ENCODE data around the gene FAM184A. TPM values are rescaled to one million over a fixed set of nuclear protein-coding genes. Genes with fewer than 3 reads are reported as not detected.

Gene FAM184A
- total RNA-seq, 1 donor from 2014 or later, result 2.0 TPM

GRCh38 chr6:119040229-119040628 lies 38.2 kb downstream of the FAM184A start:
- Histone ChIP-seq H3K36me3 (ENCODE audit: insufficient read depth, low read length) (no peaks in the 10 kb centered on the region), H3K27me3 (ENCODE audit: insufficient read depth, low read length) (no peaks in the 10 kb centered on the region), H3K4me3 (ENCODE audit: insufficient read depth, low read depth, low read length) (no peak overlapping the region), H4K20me1 (ENCODE audit: insufficient read depth, low read length) (no peaks in the 10 kb centered on the region), H3K79me2 (ENCODE audit: insufficient read depth, low read length) (no peaks in the 10 kb centered on the region), H3K4me2 (ENCODE audit: low read length) (no peak overlapping the region), H3K27ac (ENCODE audit: low read depth, low read length) (no peak overlapping the region), H2AFZ (ENCODE audit: low read depth, low read length) (no peak overlapping the region), H3K9ac (ENCODE audit: low read length) (no peak overlapping the region), H3K4me1 (ENCODE audit: insufficient read depth, low read length) (no peaks in the 10 kb centered on the region), H3K9me3 (ENCODE audit: insufficient read depth, low read depth, low read length) (no peaks in the 10 kb centered on the region)
- H3K27ac Mint-ChIP-seq (ENCODE audit: unreplicated experiment), result no peak overlapping the region
- H3K27me3 Mint-ChIP-seq (ENCODE audit: low read depth, unreplicated experiment), result no peaks in the 10 kb centered on the region
- H3K4me3 Mint-ChIP-seq (ENCODE audit: unreplicated experiment), result no peak overlapping the region
- no peaks in the 10 kb centered on the region for H3K4me1 Mint-ChIP-seq (ENCODE audit: low read depth, unreplicated experiment)
- no peaks in the 10 kb centered on the region for H3K36me3 Mint-ChIP-seq (ENCODE audit: low read depth, unreplicated experiment)
- H3K9me3 Mint-ChIP-seq (ENCODE audit: unreplicated experiment), result no peaks in the 10 kb centered on the region
- no peak for TF ChIP-seq CTCF (IDR thresholded peaks at IDR 0.05; ENCODE audit: insufficient read depth, low read depth, low read length)
- TF ChIP-seq EZH2 (IDR thresholded peaks at IDR 0.05; ENCODE audit: insufficient read depth, low read length), result no peak
- DNase-seq (ENCODE audit: low read depth) (no peak), FAIRE-seq (no peak)

GRCh38 chr6:119037941-119038623 lies 40.4 kb downstream of the FAM184A start:
- no peaks in the 10 kb centered on the region for H3K4me1 ChIP-seq (ENCODE audit: insufficient read depth, low read length)
- H3K27me3 ChIP-seq (ENCODE audit: insufficient read depth, low read length), result no peaks in the 10 kb centered on the region
- H3K27me3 Mint-ChIP-seq (ENCODE audit: low read depth, unreplicated experiment), result no peaks in the 10 kb centered on the region
- no peaks in the 10 kb centered on the region for H3K4me1 Mint-ChIP-seq (ENCODE audit: low read depth, unreplicated experiment)
- no peak overlapping the region for H3K4me3 Mint-ChIP-seq (ENCODE audit: unreplicated experiment)
- H3K27ac Mint-ChIP-seq (ENCODE audit: unreplicated experiment), result no peak overlapping the region
- FAIRE-seq (no peak), DNase-seq (ENCODE audit: low read depth) (no peak)
- TF ChIP-seq EZH2 (IDR thresholded peaks at IDR 0.05; ENCODE audit: insufficient read depth, low read length) (no peak), CTCF (IDR thresholded peaks at IDR 0.05; ENCODE audit: insufficient read depth, low read depth, low read length) (no peak)
- no peak overlapping the region for H3K9ac ChIP-seq (ENCODE audit: low read length)
- no peak overlapping the region for H3K4me3 ChIP-seq (ENCODE audit: insufficient read depth, low read depth, low read length)
- H3K4me2 ChIP-seq (ENCODE audit: low read length), result no peak overlapping the region
- no peak overlapping the region for H3K27ac ChIP-seq (ENCODE audit: low read depth, low read length)
- H3K36me3 ChIP-seq (ENCODE audit: insufficient read depth, low read length), result no peaks in the 10 kb centered on the region
- no peaks in the 10 kb centered on the region for H3K36me3 Mint-ChIP-seq (ENCODE audit: low read depth, unreplicated experiment)
- H3K9me3 ChIP-seq (ENCODE audit: insufficient read depth, low read depth, low read length), result no peaks in the 10 kb centered on the region
- no peaks in the 10 kb centered on the region for H3K9me3 Mint-ChIP-seq (ENCODE audit: unreplicated experiment)
- no peaks in the 10 kb centered on the region for H4K20me1 ChIP-seq (ENCODE audit: insufficient read depth, low read length)
- H2AFZ ChIP-seq (ENCODE audit: low read depth, low read length), result no peak overlapping the region
- H3K79me2 ChIP-seq (ENCODE audit: insufficient read depth, low read length), result no peaks in the 10 kb centered on the region

GRCh38 chr6:119037264-119037663 lies 41.2 kb downstream of the FAM184A start:
- H3K9me3 ChIP-seq (ENCODE audit: insufficient read depth, low read depth, low read length), result no peaks in the 10 kb centered on the region
- no peaks in the 10 kb centered on the region for H3K4me1 ChIP-seq (ENCODE audit: insufficient read depth, low read length)
- DNase-seq (ENCODE audit: low read depth) (no peak), FAIRE-seq (no peak)
- H3K4me3 ChIP-seq (ENCODE audit: insufficient read depth, low read depth, low read length), result no peak overlapping the region
- Mint-ChIP-seq H3K9me3 (ENCODE audit: unreplicated experiment) (no peaks in the 10 kb centered on the region), H3K27ac (ENCODE audit: unreplicated experiment) (no peak overlapping the region), H3K36me3 (ENCODE audit: low read depth, unreplicated experiment) (no peaks in the 10 kb centered on the region), H3K27me3 (ENCODE audit: low read depth, unreplicated experiment) (no peaks in the 10 kb centered on the region), H3K4me1 (ENCODE audit: low read depth, unreplicated experiment) (no peaks in the 10 kb centered on the region), H3K4me3 (ENCODE audit: unreplicated experiment) (no peak overlapping the region)
- no peak overlapping the region for H3K4me2 ChIP-seq (ENCODE audit: low read length)
- no peaks in the 10 kb centered on the region for H4K20me1 ChIP-seq (ENCODE audit: insufficient read depth, low read length)
- no peak overlapping the region for H3K27ac ChIP-seq (ENCODE audit: low read depth, low read length)
- no peaks in the 10 kb centered on the region for H3K36me3 ChIP-seq (ENCODE audit: insufficient read depth, low read length)
- H3K9ac ChIP-seq (ENCODE audit: low read length), result no peak overlapping the region
- TF ChIP-seq EZH2 (IDR thresholded peaks at IDR 0.05; ENCODE audit: insufficient read depth, low read length) (no peak), CTCF (IDR thresholded peaks at IDR 0.05; ENCODE audit: insufficient read depth, low read depth, low read length) (no peak)
- no peak overlapping the region for H2AFZ ChIP-seq (ENCODE audit: low read depth, low read length)
- H3K79me2 ChIP-seq (ENCODE audit: insufficient read depth, low read length), result no peaks in the 10 kb centered on the region
- H3K27me3 ChIP-seq (ENCODE audit: insufficient read depth, low read length), result no peaks in the 10 kb centered on the region

Data from astrocyte (in vitro differentiated cells and primary cell).